Vagina (tissue), 2 donors: ENCODE results near the gene RAB40C.

Experiments used
- CTCF ChIP-seq, 3 experiments: fragments of 450-650 bp in 2 of 3; fragments of 200-600 bp in 1 of 3; sonication (generic) in 1 of 3; IDR thresholded peaks; one replicate each; pipeline ENCODE4 v1.5.1; 2017 to 2019; ENCODE audit warnings: antibody characterized with exemption in 3 of 3, mild to moderate bottlenecking in 2 of 3, moderate library complexity in 2 of 3
- POLR2A ChIP-seq, 2 donors: fragments of 450-650 bp; IDR thresholded peaks; one replicate each; pipeline ENCODE4 v1.6.1; 2017; ENCODE audit warnings: antibody characterized with exemption in 2 of 2, mild to moderate bottlenecking in 2 of 2, moderate library complexity in 2 of 2
- POLR2AphosphoS5 ChIP-seq, 2 donors: sonication (generic); formaldehyde crosslinking; IDR thresholded peaks; one replicate each; pipeline ENCODE4 v1.9.0; 2017; ENCODE audit warnings: antibody characterized with exemption in 2 of 2, mild to moderate bottlenecking in 2 of 2, low read depth in 1 of 2; ENCODE audit not compliant: insufficient read depth in 1 of 2

DNA sequence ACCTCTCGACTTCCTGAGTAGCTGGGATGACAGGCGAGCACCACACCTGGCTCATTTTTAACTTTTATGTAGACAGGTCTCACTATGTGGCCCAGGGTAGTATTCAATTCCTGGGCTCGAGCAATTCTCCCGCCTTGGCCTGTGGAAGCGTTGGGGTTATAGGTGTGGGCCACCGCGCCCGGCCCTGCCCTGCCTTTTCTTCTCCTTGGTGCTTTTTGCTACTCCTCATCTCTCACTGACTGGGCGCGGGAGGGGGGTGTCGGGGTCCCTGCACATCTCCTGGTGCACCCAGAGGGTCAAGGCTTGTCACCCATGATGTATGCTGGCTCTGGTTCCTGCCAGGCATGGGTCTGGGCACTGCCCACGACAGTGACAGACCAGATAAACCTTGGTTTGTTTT lies 54.7 kb downstream of the RAB40C start:
- TF ChIP-seq CTCF (IDR thresholded peaks at IDR 0.05): no peak
- TF ChIP-seq POLR2AphosphoS5 (IDR thresholded peaks at IDR 0.05; ENCODE audit: insufficient read depth in 1 of 2, low read depth in 1 of 2): no peak
- TF ChIP-seq POLR2A (IDR thresholded peaks at IDR 0.05): no peak
